ENCODE data around the gene CRADD. TPM values are rescaled to one million over a fixed set of nuclear protein-coding genes. Genes with fewer than 3 reads are reported as not detected.

CRADD gene
- total and polyA plus RNA-seq, 2 donors = 13.9 to 17.1 TPM

GRCh38 chr12:93807354-93807753, 130.2 kb downstream of the CRADD start:
- H3K4me1 ChIP-seq (ENCODE audit: control insufficient read depth in 2 of 2, insufficient read depth in 2 of 2, low read length in 2 of 2) = peaks cover 19 to 25% of the 10 kb centered on the region in 2 donors

GRCh38 chr12:93808169-93808899, 131.2 kb downstream of the CRADD start:
- Histone ChIP-seq H3K4me1 (ENCODE audit: control insufficient read depth in 2 of 2, insufficient read depth in 2 of 2, low read length in 2 of 2) (peaks cover 12 to 16% of the 10 kb centered on the region in 2 donors), H3K9me3 (ENCODE audit: control insufficient read depth in 2 of 2, insufficient read depth in 1 of 2, low read length in 1 of 2) (no peaks in the 10 kb centered on the region), H3K27me3 (ENCODE audit: control insufficient read depth in 2 of 2, insufficient read depth in 1 of 2, low read length in 1 of 2) (no peaks in the 10 kb centered on the region), H3K36me3 (ENCODE audit: control insufficient read depth in 2 of 2, insufficient read depth in 2 of 2, low read length in 1 of 2) (no peaks in the 10 kb centered on the region), H3K27ac (ENCODE audit: low read depth in 1 of 2, low read length in 1 of 2) (no peak overlapping the region), H3K4me3 (ENCODE audit: low read length in 2 of 2) (no peak overlapping the region)
- DNase-seq (ENCODE audit: low read depth in 6 of 9, low spot score in 9 of 9) = no peak
- WGBS = 96% methylated on average over 6 of the region's 6 CpGs

More at GRCh38 chr12:93807354-93807753, 130.2 kb downstream of the CRADD start:
- no peaks in the 10 kb centered on the region for H3K27me3 ChIP-seq (ENCODE audit: control insufficient read depth in 2 of 2, insufficient read depth in 1 of 2, low read length in 1 of 2)
- DNase-seq (ENCODE audit: low read depth in 6 of 9, low spot score in 9 of 9) = no peak
- H3K4me3 ChIP-seq (ENCODE audit: low read length in 2 of 2) = no peak overlapping the region
- no peak overlapping the region for H3K27ac ChIP-seq (ENCODE audit: low read depth in 1 of 2, low read length in 1 of 2)
- H3K36me3 ChIP-seq (ENCODE audit: control insufficient read depth in 2 of 2, insufficient read depth in 2 of 2, low read length in 1 of 2) = no peaks in the 10 kb centered on the region
- 98% methylated on average over 2 of the region's 2 CpGs for WGBS
- H3K9me3 ChIP-seq (ENCODE audit: control insufficient read depth in 2 of 2, insufficient read depth in 1 of 2, low read length in 1 of 2) = no peaks in the 10 kb centered on the region

- Histone ChIP-seq H3K4me3 (ENCODE audit: low read length in 2 of 2) (no peak overlapping the region), H3K27me3 (ENCODE audit: control insufficient read depth in 2 of 2, insufficient read depth in 1 of 2, low read length in 1 of 2) (no peaks in the 10 kb centered on the region), H3K27ac (ENCODE audit: low read depth in 1 of 2, low read length in 1 of 2) (no peak overlapping the region), H3K36me3 (ENCODE audit: control insufficient read depth in 2 of 2, insufficient read depth in 2 of 2, low read length in 1 of 2) (no peaks in the 10 kb centered on the region), H3K4me1 (ENCODE audit: control insufficient read depth in 2 of 2, insufficient read depth in 2 of 2, low read length in 2 of 2) (peaks cover 22 to 27% of the 10 kb centered on the region in 2 donors), H3K9me3 (ENCODE audit: control insufficient read depth in 2 of 2, insufficient read depth in 1 of 2, low read length in 1 of 2) (no peaks in the 10 kb centered on the region)
- no peak for DNase-seq (ENCODE audit: low read depth in 6 of 9, low spot score in 9 of 9)
- 94% methylated on average over 3 of the region's 3 CpGs for WGBS
Measured at GRCh38 chr12:93812626-93813025, 135.5 kb downstream of the CRADD start.

GRCh38 chr12:93813186-93813585, 136.0 kb downstream of the CRADD start:
- no peak for DNase-seq (ENCODE audit: low read depth in 6 of 9, low spot score in 9 of 9)
- WGBS = 96% methylated on average over 3 of the region's 3 CpGs
- no peaks in the 10 kb centered on the region for H3K27me3 ChIP-seq (ENCODE audit: control insufficient read depth in 2 of 2, insufficient read depth in 1 of 2, low read length in 1 of 2)
- no peaks in the 10 kb centered on the region for H3K9me3 ChIP-seq (ENCODE audit: control insufficient read depth in 2 of 2, insufficient read depth in 1 of 2, low read length in 1 of 2)
- H3K4me3 ChIP-seq (ENCODE audit: low read length in 2 of 2) = no peak overlapping the region
- no peaks in the 10 kb centered on the region for H3K36me3 ChIP-seq (ENCODE audit: control insufficient read depth in 2 of 2, insufficient read depth in 2 of 2, low read length in 1 of 2)
- H3K27ac ChIP-seq (ENCODE audit: low read depth in 1 of 2, low read length in 1 of 2) = no peak overlapping the region
- peaks cover 22 to 28% of the 10 kb centered on the region in 2 donors for H3K4me1 ChIP-seq (ENCODE audit: control insufficient read depth in 2 of 2, insufficient read depth in 2 of 2, low read length in 2 of 2)

GRCh38 chr12:93813972-93814821, 137.0 kb downstream of the CRADD start:
- H3K36me3 ChIP-seq (ENCODE audit: control insufficient read depth in 2 of 2, insufficient read depth in 2 of 2, low read length in 1 of 2) = no peaks in the 10 kb centered on the region
- H3K27ac ChIP-seq (ENCODE audit: low read depth in 1 of 2, low read length in 1 of 2) = peak overlapping the region; percentile 60 to 78
- H3K4me3 ChIP-seq (ENCODE audit: low read length in 2 of 2) = no peak overlapping the region
- DNase-seq (ENCODE audit: low read depth in 6 of 9, low spot score in 9 of 9) = no peak
- no peaks in the 10 kb centered on the region for H3K9me3 ChIP-seq (ENCODE audit: control insufficient read depth in 2 of 2, insufficient read depth in 1 of 2, low read length in 1 of 2)
- no peaks in the 10 kb centered on the region for H3K27me3 ChIP-seq (ENCODE audit: control insufficient read depth in 2 of 2, insufficient read depth in 1 of 2, low read length in 1 of 2)
- WGBS = 91% methylated on average over 14 of the region's 14 CpGs
- peaks cover 22 to 34% of the 10 kb centered on the region in 2 donors for H3K4me1 ChIP-seq (ENCODE audit: control insufficient read depth in 2 of 2, insufficient read depth in 2 of 2, low read length in 2 of 2)

GRCh38 chr12:93818488-93819049, 141.4 kb downstream of the CRADD start:
- Histone ChIP-seq H3K4me1 (ENCODE audit: control insufficient read depth in 2 of 2, insufficient read depth in 2 of 2, low read length in 2 of 2) (peaks cover 10 to 21% of the 10 kb centered on the region in 2 donors), H3K27me3 (ENCODE audit: control insufficient read depth in 2 of 2, insufficient read depth in 1 of 2, low read length in 1 of 2) (no peaks in the 10 kb centered on the region), H3K4me3 (ENCODE audit: low read length in 2 of 2) (no peak overlapping the region), H3K9me3 (ENCODE audit: control insufficient read depth in 2 of 2, insufficient read depth in 1 of 2, low read length in 1 of 2) (no peaks in the 10 kb centered on the region), H3K36me3 (ENCODE audit: control insufficient read depth in 2 of 2, insufficient read depth in 2 of 2, low read length in 1 of 2) (no peaks in the 10 kb centered on the region), H3K27ac (ENCODE audit: low read depth in 1 of 2, low read length in 1 of 2) (no peak overlapping the region)
- no peak for DNase-seq (ENCODE audit: low read depth in 6 of 9, low spot score in 9 of 9)
- 84% methylated on average over 9 of the region's 9 CpGs for WGBS

GRCh38 chr12:93819050-93819491, 141.9 kb downstream of the CRADD start:
- DNase-seq (ENCODE audit: low read depth in 6 of 9, low spot score in 9 of 9) = no peak
- Histone ChIP-seq H3K4me3 (ENCODE audit: low read length in 2 of 2) (no peak overlapping the region), H3K9me3 (ENCODE audit: control insufficient read depth in 2 of 2, insufficient read depth in 1 of 2, low read length in 1 of 2) (no peaks in the 10 kb centered on the region), H3K36me3 (ENCODE audit: control insufficient read depth in 2 of 2, insufficient read depth in 2 of 2, low read length in 1 of 2) (no peaks in the 10 kb centered on the region), H3K27ac (ENCODE audit: low read depth in 1 of 2, low read length in 1 of 2) (peak overlapping the region in 1 of 2 donors; percentile 44), H3K27me3 (ENCODE audit: control insufficient read depth in 2 of 2, insufficient read depth in 1 of 2, low read length in 1 of 2) (no peaks in the 10 kb centered on the region), H3K4me1 (ENCODE audit: control insufficient read depth in 2 of 2, insufficient read depth in 2 of 2, low read length in 2 of 2) (peaks cover 9 to 20% of the 10 kb centered on the region in 2 donors)
- WGBS = 92% methylated on average over 4 of the region's 4 CpGs

- no peak overlapping the region for H3K4me3 ChIP-seq (ENCODE audit: low read length in 2 of 2)
- DNase-seq (ENCODE audit: low read depth in 6 of 9, low spot score in 9 of 9) = no peak
- H3K4me1 ChIP-seq (ENCODE audit: control insufficient read depth in 2 of 2, insufficient read depth in 2 of 2, low read length in 2 of 2) = peaks cover 0 to 5% of the 10 kb centered on the region in 2 donors
- no peaks in the 10 kb centered on the region for H3K27me3 ChIP-seq (ENCODE audit: control insufficient read depth in 2 of 2, insufficient read depth in 1 of 2, low read length in 1 of 2)
- no peaks in the 10 kb centered on the region for H3K9me3 ChIP-seq (ENCODE audit: control insufficient read depth in 2 of 2, insufficient read depth in 1 of 2, low read length in 1 of 2)
- H3K36me3 ChIP-seq (ENCODE audit: control insufficient read depth in 2 of 2, insufficient read depth in 2 of 2, low read length in 1 of 2) = no peaks in the 10 kb centered on the region
- whole genome bisulfite sequencing = 91% methylated on average over 8 of the region's 8 CpGs
- H3K27ac ChIP-seq (ENCODE audit: low read depth in 1 of 2, low read length in 1 of 2) = peak overlapping the region in 1 of 2 donors; percentile 13
Measured at GRCh38 chr12:93823616-93824391, 146.6 kb downstream of the CRADD start.

Data from thymus (tissue), 11 donors.